ENCODE measurements around the gene CPED1.

- no peak for TF ChIP-seq CTCF (IDR thresholded peaks at IDR 0.05; ENCODE audit: low read length)
- TF ChIP-seq EZH2 (IDR thresholded peaks at IDR 0.05; ENCODE audit: borderline replicate concordance, low read length): no peak
Measured at GRCh38 chr7:121339082-121339481, 350.6 kb downstream of the CPED1 start.

All from OCI-LY1 (cell line).